ENCODE results near the gene SVOPL. TPM values are rescaled to one million over a fixed set of nuclear protein-coding genes. Genes with fewer than 3 reads are reported as not detected.

Gene SVOPL
- total RNA-seq, 2 donors from 2014 or later, result 3.7 TPM; not detected in 1

- H3K4me3 ChIP-seq, result no peak overlapping the region
- TF ChIP-seq CTCF (IDR thresholded peaks at IDR 0.05), result no peak
- no peak overlapping the region for H3K27ac ChIP-seq
- H3K9me3 ChIP-seq, result peaks cover 7% of the 10 kb centered on the region
- H3K4me1 ChIP-seq (ENCODE audit: control insufficient read depth in 1 of 2, low read depth in 2 of 2), result no peaks in the 10 kb centered on the region
- H3K36me3 ChIP-seq, result no peaks in the 10 kb centered on the region
- ATAC-seq (ENCODE audit: insufficient number of reproducible peaks, low FRiP score, low read depth) (no peak), DNase-seq (ENCODE audit: low spot score) (no peak)
- no peaks in the 10 kb centered on the region for H3K27me3 ChIP-seq (replicated peaks; ENCODE audit: insufficient read depth)
Observed at GRCh38 chr7:138649506-138649905, 51.7 kb downstream of the SVOPL start.

DNA sequence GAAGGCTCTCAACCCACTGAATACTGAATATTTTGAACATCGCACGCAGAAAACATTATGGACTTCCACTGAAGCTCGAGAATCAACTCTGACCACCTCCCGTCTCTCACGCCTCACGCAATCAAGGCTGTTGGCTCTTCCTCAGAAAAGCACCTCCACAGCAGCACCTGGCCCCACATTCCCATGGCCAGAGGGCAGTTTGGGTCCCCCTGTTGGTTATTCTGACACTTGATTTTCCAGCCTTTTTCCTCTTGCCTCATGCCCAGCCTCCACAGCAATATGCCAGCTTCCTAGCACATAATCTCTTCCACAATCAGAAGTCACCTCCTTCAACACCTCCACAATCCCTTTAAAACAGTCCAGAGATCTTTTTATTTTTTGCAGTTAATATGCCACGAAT, 55.9 kb downstream of the SVOPL start:
- Histone ChIP-seq H3K36me3 (no peaks in the 10 kb centered on the region), H3K4me1 (ENCODE audit: control insufficient read depth in 1 of 2, low read depth in 2 of 2) (no peaks in the 10 kb centered on the region), H3K27me3 (replicated peaks; ENCODE audit: insufficient read depth) (no peaks in the 10 kb centered on the region), H3K4me3 (no peak overlapping the region), H3K27ac (no peak overlapping the region), H3K9me3 (no peaks in the 10 kb centered on the region)
- ATAC-seq (ENCODE audit: insufficient number of reproducible peaks, low FRiP score, low read depth), result no peak
- no peak for TF ChIP-seq CTCF (IDR thresholded peaks at IDR 0.05)
- no peak for DNase-seq (ENCODE audit: low spot score)

- ATAC-seq (ENCODE audit: insufficient number of reproducible peaks, low FRiP score, low read depth) (no peak), DNase-seq (ENCODE audit: low spot score) (no peak)
- no peak for TF ChIP-seq CTCF (IDR thresholded peaks at IDR 0.05)
- H3K27ac ChIP-seq, result no peak overlapping the region
- H3K27me3 ChIP-seq (replicated peaks; ENCODE audit: insufficient read depth), result no peaks in the 10 kb centered on the region
- H3K9me3 ChIP-seq, result no peaks in the 10 kb centered on the region
- no peak overlapping the region for H3K4me3 ChIP-seq
- no peaks in the 10 kb centered on the region for H3K4me1 ChIP-seq (ENCODE audit: control insufficient read depth in 1 of 2, low read depth in 2 of 2)
- H3K36me3 ChIP-seq, result no peaks in the 10 kb centered on the region
Observed at GRCh38 chr7:138632826-138633602, 68.1 kb downstream of the SVOPL start.

GRCh38 chr7:138632384-138632783, 68.8 kb downstream of the SVOPL start:
- H3K36me3 ChIP-seq, result no peaks in the 10 kb centered on the region
- DNase-seq (ENCODE audit: low spot score) (no peak), ATAC-seq (ENCODE audit: insufficient number of reproducible peaks, low FRiP score, low read depth) (no peak)
- TF ChIP-seq CTCF (IDR thresholded peaks at IDR 0.05), result no peak
- H3K27ac ChIP-seq, result no peak overlapping the region
- H3K4me1 ChIP-seq (ENCODE audit: control insufficient read depth in 1 of 2, low read depth in 2 of 2), result no peaks in the 10 kb centered on the region
- H3K4me3 ChIP-seq, result no peak overlapping the region
- no peaks in the 10 kb centered on the region for H3K9me3 ChIP-seq
- H3K27me3 ChIP-seq (replicated peaks; ENCODE audit: insufficient read depth), result no peaks in the 10 kb centered on the region

DNA sequence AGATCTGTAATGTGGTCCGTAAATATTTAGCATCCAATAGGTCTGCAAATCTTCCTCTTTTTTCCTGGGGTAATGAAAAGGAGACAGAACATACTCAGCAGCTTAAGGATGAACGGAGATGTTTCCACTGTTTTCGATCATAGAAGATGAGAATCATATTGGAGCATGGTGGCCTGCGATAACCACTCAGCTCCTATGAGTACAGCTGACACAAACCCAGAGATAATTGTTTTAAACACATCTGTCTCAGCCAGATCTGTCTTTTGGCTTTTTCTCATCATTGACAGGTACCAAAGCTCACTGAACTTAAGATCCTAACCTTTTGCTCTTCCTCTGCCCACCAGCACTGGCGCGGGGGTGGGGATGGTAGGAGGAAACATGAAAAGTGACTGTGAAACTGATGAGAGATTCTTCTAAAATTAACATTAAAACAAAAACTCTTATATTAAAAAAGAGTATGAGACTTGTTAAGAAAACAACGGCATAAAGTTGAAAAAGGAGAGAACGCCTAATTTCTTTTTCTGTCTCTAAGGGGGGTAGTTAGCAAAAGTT, 71.0 kb downstream of the SVOPL start:
- no peaks in the 10 kb centered on the region for H3K27me3 ChIP-seq (replicated peaks; ENCODE audit: insufficient read depth)
- H3K36me3 ChIP-seq, result no peaks in the 10 kb centered on the region
- TF ChIP-seq CTCF (IDR thresholded peaks at IDR 0.05), result no peak
- no peaks in the 10 kb centered on the region for H3K4me1 ChIP-seq (ENCODE audit: control insufficient read depth in 1 of 2, low read depth in 2 of 2)
- no peak for DNase-seq (ENCODE audit: low spot score)
- no peaks in the 10 kb centered on the region for H3K9me3 ChIP-seq
- no peak for ATAC-seq (ENCODE audit: insufficient number of reproducible peaks, low FRiP score, low read depth)
- no peak overlapping the region for H3K4me3 ChIP-seq
- H3K27ac ChIP-seq, result no peak overlapping the region

Measured in thoracic aorta (tissue), 2 donors.